Immature natural killer cell (primary cell): ENCODE measurements around the gene TGM4. TPM values are rescaled to one million over a fixed set of nuclear protein-coding genes. Genes with fewer than 3 reads are reported as not detected.
"Not testable (repeated sequence)": the region's sequence is repeated elsewhere in the genome, so short reads cannot be mapped to it uniquely, and the experiment has no call there.

Experiments
- DNase-seq, 3 donors: peaks; one replicate each; pipeline ENCODE4 v3.0.0; 2022; ENCODE audit warnings: mixed read lengths in 1 of 3
- H3K27ac Mint-ChIP-seq, 6 donors: one replicate each; pipeline ENCODE4 v1.8.0; 2020; ENCODE audit warnings: mixed read lengths in 6 of 6, mild to moderate bottlenecking in 5 of 6, inconsistent platforms in 4 of 6, moderate library complexity in 3 of 6
- H3K27me3 Mint-ChIP-seq, 3 donors: one replicate each; pipeline ENCODE4 v1.8.0; 2020 to 2021; ENCODE audit warnings: low read depth in 3 of 3, mild to moderate bottlenecking in 3 of 3, mixed read lengths in 3 of 3, moderate library complexity in 3 of 3, inconsistent platforms in 1 of 3
- H3K36me3 Mint-ChIP-seq, 3 donors: one replicate each; pipeline ENCODE4 v1.8.0; 2020; ENCODE audit warnings: mixed read lengths in 3 of 3, inconsistent platforms in 2 of 3, mild to moderate bottlenecking in 2 of 3
- H3K4me1 Mint-ChIP-seq, 2 donors: one replicate each; pipeline ENCODE4 v1.8.0; 2020; ENCODE audit warnings: inconsistent platforms in 2 of 2, mild to moderate bottlenecking in 2 of 2, mixed read lengths in 2 of 2, moderate library complexity in 1 of 2
- H3K4me3 Mint-ChIP-seq, 5 donors: one replicate each; pipeline ENCODE4 v1.8.0; 2020; ENCODE audit warnings: mild to moderate bottlenecking in 5 of 5, mixed read lengths in 5 of 5, inconsistent platforms in 3 of 5, moderate library complexity in 3 of 5
- H3K9me3 Mint-ChIP-seq, 6 donors: one replicate each; pipeline ENCODE4 v1.8.0; 2020; ENCODE audit warnings: mild to moderate bottlenecking in 6 of 6, mixed read lengths in 6 of 6, inconsistent platforms in 4 of 6, moderate library complexity in 3 of 6
- polyA plus RNA-seq, 3 donors: library from polyadenylated mRNA; unstranded; fragments of 300-500 nt; fragmentation: Illumina TruSeq; gene quantifications; one replicate each; pipeline ENCODE4 v1.2.3, GENCODE V29; 2021

Gene TGM4
- polyA plus RNA-seq, 3 donors from 2014 or later, result 0.15 TPM; not detected in 2

DNA sequence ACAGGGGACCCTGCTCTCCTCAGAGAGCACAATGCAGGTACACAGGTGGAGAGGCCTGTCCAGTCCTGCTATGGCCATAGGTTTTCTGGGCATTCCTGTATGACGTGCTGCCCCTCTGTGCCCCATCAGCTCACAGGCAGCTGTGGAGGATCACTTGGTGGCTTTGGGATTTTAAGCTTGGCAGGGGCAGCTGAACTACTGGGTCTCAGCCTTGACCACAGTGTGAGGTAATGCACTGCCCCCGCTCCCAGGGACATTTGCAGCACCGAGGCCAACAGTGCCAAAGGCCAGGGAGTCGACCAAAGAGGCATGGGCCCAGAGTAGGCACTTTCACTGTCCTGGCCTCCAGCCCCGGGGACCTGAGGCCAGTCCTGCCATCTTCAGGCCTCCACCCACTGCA lies 55.4 kb downstream of the TGM4 start:
- H3K9me3 Mint-ChIP-seq, result no peaks in the 10 kb centered on the region
- peak overlapping the region in 1 of 6 donors; percentile 62 for H3K27ac Mint-ChIP-seq
- peaks cover 8 to 18% of the 10 kb centered on the region in 2 donors for H3K4me1 Mint-ChIP-seq
- no peak overlapping the region for H3K4me3 Mint-ChIP-seq
- H3K27me3 Mint-ChIP-seq, result no peaks in the 10 kb centered on the region
- H3K36me3 Mint-ChIP-seq, result peaks cover 23 to 49% (median 25%) of the 10 kb centered on the region in 3 donors
- DNase-seq, result no peak

GRCh38 chr3:44930911-44931310 lies 56.5 kb downstream of the TGM4 start:
- no peak for DNase-seq
- Mint-ChIP-seq H3K36me3 (peaks cover 14 to 45% (median 17%) of the 10 kb centered on the region in 3 donors), H3K27me3 (no peaks in the 10 kb centered on the region), H3K27ac (peak overlapping the region in 1 of 6 donors; percentile 55), H3K4me3 (no peak overlapping the region), H3K4me1 (peaks cover 13 to 23% of the 10 kb centered on the region in 2 donors), H3K9me3 (no peaks in the 10 kb centered on the region)

- no peak overlapping the region for H3K27ac Mint-ChIP-seq
- no peak for DNase-seq
- H3K4me3 Mint-ChIP-seq, result no peak overlapping the region
- H3K9me3 Mint-ChIP-seq, result no peaks in the 10 kb centered on the region
- no peaks in the 10 kb centered on the region for H3K27me3 Mint-ChIP-seq
- H3K36me3 Mint-ChIP-seq, result peaks cover 14 to 45% (median 18%) of the 10 kb centered on the region in 3 donors
- peaks cover 22 to 32% of the 10 kb centered on the region in 2 donors for H3K4me1 Mint-ChIP-seq
Measured at GRCh38 chr3:44931791-44932190, 57.4 kb downstream of the TGM4 start.

DNA sequence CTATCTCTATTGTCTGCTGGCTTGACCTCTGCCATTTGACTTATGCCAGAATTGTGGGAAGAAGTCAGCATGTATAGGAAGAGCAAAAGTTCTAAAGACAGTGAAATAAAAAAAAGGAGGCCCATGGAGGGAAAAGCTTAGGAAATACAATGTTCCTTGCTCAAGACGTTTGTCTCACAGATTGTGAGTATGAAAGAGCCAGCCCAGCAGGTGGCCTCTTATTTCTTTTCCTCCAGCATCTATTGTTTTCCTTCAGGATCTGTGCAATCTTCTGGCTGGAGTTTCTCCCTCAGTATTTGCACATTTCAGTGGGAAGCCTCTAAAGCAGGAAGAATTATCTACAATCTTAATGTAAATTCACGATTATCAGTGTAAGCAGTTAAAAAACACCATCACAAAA lies 57.9 kb downstream of the TGM4 start:
- no peaks in the 10 kb centered on the region for H3K9me3 Mint-ChIP-seq
- H3K36me3 Mint-ChIP-seq, result peaks cover 14 to 41% (median 14%) of the 10 kb centered on the region in 3 donors
- H3K27me3 Mint-ChIP-seq, result no peaks in the 10 kb centered on the region
- H3K4me3 Mint-ChIP-seq, result no peak overlapping the region
- no peak overlapping the region for H3K27ac Mint-ChIP-seq
- peaks cover 22 to 34% of the 10 kb centered on the region in 2 donors for H3K4me1 Mint-ChIP-seq
- no peak for DNase-seq

GRCh38 chr3:44932986-44933944 lies 58.9 kb downstream of the TGM4 start:
- Mint-ChIP-seq H3K9me3 (no peaks in the 10 kb centered on the region), H3K36me3 (peaks cover 14 to 39% (median 14%) of the 10 kb centered on the region in 3 donors), H3K4me1 (peaks cover 22 to 34% of the 10 kb centered on the region in 2 donors), H3K27ac (peak overlapping the region in 2 of 6 donors; percentile 31 to 40), H3K4me3 (no peak overlapping the region), H3K27me3 (no peaks in the 10 kb centered on the region)
- DNase-seq, result no peak

DNA sequence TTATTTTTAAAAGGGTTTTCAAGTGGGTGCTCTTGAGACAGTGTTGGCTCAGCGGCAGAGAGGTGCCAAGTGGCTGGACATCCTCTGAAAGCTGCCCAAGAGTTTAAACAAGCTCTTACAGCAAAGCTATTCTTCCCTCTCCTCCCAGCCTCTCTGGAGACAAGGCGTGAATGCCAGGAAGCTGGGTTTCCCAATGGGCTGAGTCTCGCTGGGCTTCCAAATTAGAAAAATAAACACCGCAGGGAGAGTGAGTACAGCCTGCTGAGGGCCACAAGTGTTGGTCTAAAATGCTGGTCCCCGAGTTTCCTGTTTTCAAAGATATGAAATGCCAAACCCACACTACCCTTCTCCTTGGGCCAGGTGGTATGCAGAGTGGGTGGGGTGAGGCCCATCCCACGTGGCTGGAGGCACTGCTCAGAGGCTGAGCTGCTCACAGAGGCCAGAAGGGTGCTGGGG lies 65.2 kb downstream of the TGM4 start:
- no peak for DNase-seq
- Mint-ChIP-seq H3K27ac (peak overlapping the region in 1 of 6 donors; percentile 24), H3K36me3 (peaks cover 16 to 46% (median 22%) of the 10 kb centered on the region in 3 donors), H3K9me3 (no peaks in the 10 kb centered on the region), H3K4me3 (no peak overlapping the region), H3K4me1 (peaks cover 18 to 32% of the 10 kb centered on the region in 2 donors), H3K27me3 (peaks cover 0 to 2% (median 1%) of the 10 kb centered on the region in 3 donors)

- no peak for DNase-seq
- Mint-ChIP-seq H3K36me3 (peaks cover 11 to 32% (median 12%) of the 10 kb centered on the region in 3 donors), H3K9me3 (no peaks in the 10 kb centered on the region), H3K27me3 (peaks cover 0 to 2% (median 1%) of the 10 kb centered on the region in 3 donors), H3K4me1 (peaks cover 8 to 32% of the 10 kb centered on the region in 2 donors), H3K27ac (peak overlapping the region in 1 of 6 donors; percentile 37), H3K4me3 (no peak overlapping the region)
Measured at GRCh38 chr3:44942202-44942921, 68.0 kb downstream of the TGM4 start.

DNA sequence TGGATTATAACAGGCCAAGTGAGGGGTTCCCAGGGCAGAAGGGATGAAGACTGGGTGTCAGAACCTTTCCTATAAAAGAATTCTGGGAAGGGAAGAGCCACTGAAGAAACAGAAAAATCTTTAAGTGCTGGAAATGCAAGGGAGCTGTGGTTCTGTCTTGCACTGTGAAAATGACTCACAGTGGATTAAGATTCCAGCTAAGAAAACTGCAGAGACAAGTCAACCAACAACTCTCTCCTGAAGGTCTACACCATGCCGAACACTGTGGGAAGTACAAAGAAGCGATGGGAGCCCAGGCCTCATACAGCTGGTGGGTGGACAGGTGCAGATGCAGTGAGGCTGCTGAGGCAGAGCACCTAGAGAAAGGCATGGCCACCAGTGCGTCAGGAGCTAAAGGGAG lies 73.8 kb downstream of the TGM4 start:
- DNase-seq, result no peak
- peak overlapping the region in 1 of 6 donors; percentile 57 for H3K27ac Mint-ChIP-seq
- peaks cover 0 to 1% (median 0%) of the 10 kb centered on the region in 3 donors for H3K27me3 Mint-ChIP-seq
- no peak overlapping the region for H3K4me3 Mint-ChIP-seq
- H3K4me1 Mint-ChIP-seq, result peaks cover 29 to 55% of the 10 kb centered on the region in 2 donors
- no peaks in the 10 kb centered on the region for H3K9me3 Mint-ChIP-seq
- H3K36me3 Mint-ChIP-seq, result peaks cover 0 to 2% (median under 1%) of the 10 kb centered on the region in 3 donors

DNA sequence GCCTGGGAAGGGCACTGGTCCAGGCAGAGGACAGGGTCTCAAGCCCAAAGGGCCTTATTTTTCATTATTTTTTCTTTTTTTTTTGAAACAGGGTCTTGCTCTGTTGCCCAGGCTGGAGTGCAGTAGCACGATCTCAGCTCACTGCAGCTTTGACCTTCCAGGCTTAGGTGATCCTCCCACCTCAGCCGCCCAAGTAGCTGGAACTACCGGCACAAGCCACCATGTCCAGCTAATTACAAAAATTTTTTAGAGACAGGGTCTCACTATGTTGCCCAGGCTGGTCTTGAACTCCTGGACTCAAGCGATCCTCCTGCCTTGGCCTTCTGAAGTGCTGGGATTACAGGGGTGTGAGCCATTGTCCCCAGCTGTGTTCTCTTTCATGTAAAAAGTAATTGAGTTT lies 75.4 kb downstream of the TGM4 start:
- H3K4me1 Mint-ChIP-seq, result peaks cover 29 to 59% of the 10 kb centered on the region in 2 donors
- not testable (repeated sequence) for H3K9me3 Mint-ChIP-seq, H3K27ac Mint-ChIP-seq, H3K4me3 Mint-ChIP-seq, DNase-seq, H3K36me3 Mint-ChIP-seq, H3K27me3 Mint-ChIP-seq

DNA sequence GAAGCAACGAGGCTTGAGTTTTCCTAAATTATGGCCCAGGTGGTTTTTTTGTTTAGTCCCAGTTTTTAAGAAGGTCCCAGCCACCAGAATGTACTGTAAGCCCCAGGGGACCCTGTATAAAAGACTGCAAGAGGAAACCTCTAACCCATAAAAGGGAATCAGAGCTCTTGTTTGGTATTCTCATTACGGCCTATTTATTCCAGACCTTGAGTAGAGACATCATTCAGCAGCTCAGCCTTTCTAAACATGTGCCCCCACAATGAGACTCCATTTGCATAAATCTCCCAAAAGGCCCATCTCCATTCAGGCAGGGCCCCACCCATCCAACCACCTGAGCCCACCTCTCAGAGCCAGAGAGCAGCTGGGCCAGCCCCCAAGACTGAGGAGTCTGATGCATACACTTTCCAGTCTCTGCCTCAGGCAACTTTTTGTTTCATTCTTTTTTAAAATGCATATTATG lies 75.9 kb downstream of the TGM4 start:
- Mint-ChIP-seq H3K27me3 (peaks cover 0 to 1% (median 0%) of the 10 kb centered on the region in 3 donors), H3K27ac (peak overlapping the region in 1 of 6 donors; percentile 29), H3K4me1 (peaks cover 29 to 64% of the 10 kb centered on the region in 2 donors), H3K4me3 (no peak overlapping the region), H3K9me3 (no peaks in the 10 kb centered on the region), H3K36me3 (no peaks in the 10 kb centered on the region)
- DNase-seq, result no peak

DNA sequence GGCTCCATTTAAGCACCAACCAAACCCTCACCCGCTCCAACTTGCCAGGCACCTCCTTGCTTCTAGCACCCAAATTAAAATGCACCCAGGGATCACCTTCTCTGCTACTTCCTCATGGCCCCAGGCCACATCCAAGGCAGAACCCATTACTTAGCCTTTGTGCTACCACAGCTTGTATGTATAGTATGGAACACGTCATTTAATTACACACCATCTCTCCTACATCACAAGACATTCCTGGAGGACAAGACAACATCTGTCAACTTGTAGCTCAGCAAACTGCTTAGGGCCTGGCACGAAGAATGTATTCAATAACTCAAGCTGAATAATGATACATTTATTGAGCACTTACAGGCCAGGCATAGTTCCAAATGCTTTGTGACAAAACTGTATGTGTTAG lies 78.3 kb downstream of the TGM4 start:
- Mint-ChIP-seq H3K4me1 (peaks cover 29 to 65% of the 10 kb centered on the region in 2 donors), H3K4me3 (no peak overlapping the region), H3K27ac (peak overlapping the region in 3 of 6 donors; percentile 25 to 59 (median 44)), H3K27me3 (peaks cover 0 to 2% (median 1%) of the 10 kb centered on the region in 3 donors), H3K9me3 (no peaks in the 10 kb centered on the region), H3K36me3 (peaks cover 0 to 10% (median 9%) of the 10 kb centered on the region in 3 donors)
- no peak for DNase-seq

GRCh38 chr3:44954304-44954703 lies 79.9 kb downstream of the TGM4 start:
- Mint-ChIP-seq H3K27ac (no peak overlapping the region), H3K36me3 (peaks cover 0 to 13% (median 12%) of the 10 kb centered on the region in 3 donors), H3K4me1 (peaks cover 27 to 63% of the 10 kb centered on the region in 2 donors)

GRCh38 chr3:44954962-44955361 lies 80.6 kb downstream of the TGM4 start:
- H3K4me3 Mint-ChIP-seq, result no peak overlapping the region
- no peak for DNase-seq
- peaks cover 0 to 2% (median 1%) of the 10 kb centered on the region in 3 donors for H3K27me3 Mint-ChIP-seq
- peaks cover 27 to 63% of the 10 kb centered on the region in 2 donors for H3K4me1 Mint-ChIP-seq
- H3K27ac Mint-ChIP-seq, result peak overlapping the region in 2 of 6 donors; percentile 6 to 20
- H3K9me3 Mint-ChIP-seq, result no peaks in the 10 kb centered on the region
- peaks cover 0 to 13% (median 12%) of the 10 kb centered on the region in 3 donors for H3K36me3 Mint-ChIP-seq

More at GRCh38 chr3:44954304-44954703, 79.9 kb downstream of the TGM4 start:
- Mint-ChIP-seq H3K4me3 (no peak overlapping the region), H3K27me3 (peaks cover 0 to 2% (median 1%) of the 10 kb centered on the region in 3 donors), H3K9me3 (no peaks in the 10 kb centered on the region)
- no peak for DNase-seq
